ENCODE measurements around the gene MSRB3.

DNA sequence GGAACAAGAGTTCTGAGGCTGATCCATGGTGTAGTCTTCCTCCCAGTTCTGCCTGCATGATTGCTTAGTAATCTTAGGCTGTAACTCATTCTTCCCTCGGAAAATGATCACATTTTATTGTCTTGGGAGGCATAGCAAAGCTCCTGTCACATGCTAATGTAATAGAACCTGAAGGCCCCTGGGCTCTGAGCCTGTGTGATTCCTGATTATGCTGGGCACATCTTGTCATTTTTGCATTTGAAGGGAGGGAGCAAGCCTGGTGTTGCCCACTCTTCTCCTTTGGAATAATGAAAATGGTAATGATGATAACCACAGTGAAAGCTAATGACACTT is 215.4 kb downstream of the MSRB3 start:
- TF ChIP-seq, protein P1, sequence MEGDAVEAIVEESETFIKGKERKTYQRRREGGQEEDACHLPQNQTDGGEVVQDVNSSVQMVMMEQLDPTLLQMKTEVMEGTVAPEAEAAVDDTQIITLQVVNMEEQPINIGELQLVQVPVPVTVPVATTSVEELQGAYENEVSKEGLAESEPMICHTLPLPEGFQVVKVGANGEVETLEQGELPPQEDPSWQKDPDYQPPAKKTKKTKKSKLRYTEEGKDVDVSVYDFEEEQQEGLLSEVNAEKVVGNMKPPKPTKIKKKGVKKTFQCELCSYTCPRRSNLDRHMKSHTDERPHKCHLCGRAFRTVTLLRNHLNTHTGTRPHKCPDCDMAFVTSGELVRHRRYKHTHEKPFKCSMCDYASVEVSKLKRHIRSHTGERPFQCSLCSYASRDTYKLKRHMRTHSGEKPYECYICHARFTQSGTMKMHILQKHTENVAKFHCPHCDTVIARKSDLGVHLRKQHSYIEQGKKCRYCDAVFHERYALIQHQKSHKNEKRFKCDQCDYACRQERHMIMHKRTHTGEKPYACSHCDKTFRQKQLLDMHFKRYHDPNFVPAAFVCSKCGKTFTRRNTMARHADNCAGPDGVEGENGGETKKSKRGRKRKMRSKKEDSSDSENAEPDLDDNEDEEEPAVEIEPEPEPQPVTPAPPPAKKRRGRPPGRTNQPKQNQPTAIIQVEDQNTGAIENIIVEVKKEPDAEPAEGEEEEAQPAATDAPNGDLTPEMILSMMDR (IDR thresholded peaks at IDR 0.05): no peak
- TF ChIP-seq POLR2A (IDR thresholded peaks at IDR 0.05): no peak
